OCI-LY3 (cell line): ENCODE measurements around the gene ACOXL.

ENCODE experiments used
- H2AFZ ChIP-seq: fragments of 200-600, 300-600 bp; shearing (Covaris generic); 2 replicates; pipeline ENCODE4 v1.6.0; 2014; ENCODE audit warnings: antibody characterized with exemption, low read depth, low read length
- H3K27ac ChIP-seq: fragments of 200-600, 300-600 bp; sonication (generic); 2 replicates; pipeline ENCODE4 v1.5.1; 2014; ENCODE audit warnings: mild to moderate bottlenecking, low read length, moderate library complexity, mixed read lengths
- H3K27me3 ChIP-seq: fragments of 200-600, 300-600 bp; sonication (generic); 2 replicates; pipeline ENCODE4 v1.6.1; 2014; ENCODE audit warnings: low read depth, low read length, mixed read lengths
- H3K36me3 ChIP-seq: fragments of 200-600, 300-600 bp; sonication (generic); replicated peaks from 2 replicates; pipeline ENCODE3; 2014; ENCODE audit warnings: low read depth, low read length, mixed read lengths
- H3K4me1 ChIP-seq: fragments of 300-600, 200-600 bp; sonication (generic); 2 replicates; pipeline ENCODE4 v1.6.1; 2014; ENCODE audit warnings: low read length, mixed read lengths
- H3K4me2 ChIP-seq: fragments of 200-600, 300-600 bp; sonication (generic); 2 replicates; pipeline ENCODE4 v1.6.1; 2014; ENCODE audit warnings: low read length, mixed read lengths
- H3K4me3 ChIP-seq: fragments of 300-600, 200-600 bp; sonication (generic); 2 replicates; pipeline ENCODE4 v1.5.1; 2014; ENCODE audit warnings: antibody characterized with exemption, mild to moderate bottlenecking, low read length, moderate library complexity
- H3K79me2 ChIP-seq: fragments of 300-600, 200-600 bp; shearing (Covaris generic); 2 replicates; pipeline ENCODE4 v1.6.1; 2014; ENCODE audit warnings: mild to moderate bottlenecking, low read length, mixed read lengths
- H3K9ac ChIP-seq: fragments of 300-600, 200-600 bp; shearing (Covaris generic); 2 replicates; pipeline ENCODE4 v1.6.0; 2014; ENCODE audit warnings: mild to moderate bottlenecking, low read length, moderate library complexity
- H3K9me3 ChIP-seq: fragments of 200-600, 300-600 bp; shearing (Covaris generic); 2 replicates; pipeline ENCODE4 v1.6.1; 2014; ENCODE audit warnings: low read length, mixed read lengths; ENCODE audit not compliant: insufficient read depth
- H4K20me1 ChIP-seq: fragments of 200-600, 300-600 bp; sonication (generic); 2 replicates; pipeline ENCODE4 v1.6.1; 2016; ENCODE audit warnings: low read length, mixed read lengths; ENCODE audit not compliant: insufficient read depth
- CTCF ChIP-seq: fragments of 200-600, 300-600 bp; sonication (generic); IDR thresholded peaks from 2 replicates; pipeline ENCODE4 v1.5.1; 2014; ENCODE audit warnings: antibody characterized with exemption, low read length, low read depth
- EZH2phosphoT487 ChIP-seq: fragments of 200-600 bp; shearing (Covaris generic); IDR thresholded peaks from 2 replicates; pipeline ENCODE4 v1.6.1; 2018; ENCODE audit warnings: antibody characterized with exemption, mixed run types, low read depth

The ACOXL gene

GRCh38 chr2:111100087-111100764 is 367.9 kb downstream of the ACOXL start:
- Histone ChIP-seq H4K20me1 (0 out of 2 replicates have a peak, but pooled peaks cover 3% of the 10 kb centered on the region), H3K9me3 (no peaks in the 10 kb centered on the region), H3K27me3 (peaks cover 81% of the 10 kb centered on the region), H3K4me1 (peaks cover 24% of the 10 kb centered on the region), H2AFZ (no peak overlapping the region), H3K27ac (no peak overlapping the region), H3K79me2 (no peaks in the 10 kb centered on the region), H3K4me3 (no peak overlapping the region; the same call in 1 of the 2 replicates), H3K9ac (no peak overlapping the region), H3K4me2 (peak overlapping the region; percentile 46), H3K36me3 (no peaks in the 10 kb centered on the region)
- TF ChIP-seq CTCF (no peak), EZH2phosphoT487 (no peak)

DNA sequence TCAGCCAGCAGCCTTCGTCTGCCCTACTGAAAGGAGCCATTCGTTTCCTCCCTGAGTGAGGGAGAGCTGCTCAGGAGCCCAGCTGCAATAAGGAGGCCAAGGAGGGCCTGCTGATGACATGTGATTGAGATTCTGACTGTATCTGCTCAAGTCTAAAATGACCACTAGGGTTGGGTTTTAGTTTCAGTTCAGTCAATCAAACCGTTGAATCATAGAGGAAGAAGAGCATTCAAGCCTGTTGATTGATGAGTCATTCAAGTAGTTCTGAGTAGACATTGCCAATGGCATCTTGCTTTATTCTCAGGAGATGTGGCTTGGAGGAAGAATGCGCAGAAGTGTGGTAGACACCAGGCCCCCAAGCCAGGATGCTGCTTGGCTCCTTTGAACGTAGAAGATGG is 368.4 kb downstream of the ACOXL start:
- Histone ChIP-seq H3K9me3 (no peaks in the 10 kb centered on the region), H3K79me2 (no peaks in the 10 kb centered on the region), H3K9ac (no peak overlapping the region), H3K4me1 (peaks cover 24% of the 10 kb centered on the region), H3K4me2 (peak overlapping the region; percentile 46), H3K27me3 (peaks cover 81% of the 10 kb centered on the region), H4K20me1 (0 out of 2 replicates have a peak, but pooled peaks cover 3% of the 10 kb centered on the region), H3K27ac (no peak overlapping the region), H3K4me3 (no peak overlapping the region; the same call in 1 of the 2 replicates), H2AFZ (no peak overlapping the region), H3K36me3 (no peaks in the 10 kb centered on the region)
- TF ChIP-seq CTCF = no peak
- TF ChIP-seq EZH2phosphoT487 = no peak

GRCh38 chr2:111101592-111101991 is 369.2 kb downstream of the ACOXL start:
- H2AFZ ChIP-seq = no peak overlapping the region
- no peaks in the 10 kb centered on the region for H3K9me3 ChIP-seq
- 0 out of 2 replicates have a peak, but pooled peaks cover 3% of the 10 kb centered on the region for H4K20me1 ChIP-seq
- no peak overlapping the region for H3K4me3 ChIP-seq
- no peak overlapping the region for H3K27ac ChIP-seq
- no peak overlapping the region for H3K9ac ChIP-seq
- H3K79me2 ChIP-seq = no peaks in the 10 kb centered on the region
- peaks cover 24% of the 10 kb centered on the region for H3K4me1 ChIP-seq
- H3K36me3 ChIP-seq = no peaks in the 10 kb centered on the region
- no peak overlapping the region for H3K4me2 ChIP-seq
- TF ChIP-seq CTCF = no peak
- no peak for TF ChIP-seq EZH2phosphoT487
- peaks cover 86% of the 10 kb centered on the region for H3K27me3 ChIP-seq

DNA sequence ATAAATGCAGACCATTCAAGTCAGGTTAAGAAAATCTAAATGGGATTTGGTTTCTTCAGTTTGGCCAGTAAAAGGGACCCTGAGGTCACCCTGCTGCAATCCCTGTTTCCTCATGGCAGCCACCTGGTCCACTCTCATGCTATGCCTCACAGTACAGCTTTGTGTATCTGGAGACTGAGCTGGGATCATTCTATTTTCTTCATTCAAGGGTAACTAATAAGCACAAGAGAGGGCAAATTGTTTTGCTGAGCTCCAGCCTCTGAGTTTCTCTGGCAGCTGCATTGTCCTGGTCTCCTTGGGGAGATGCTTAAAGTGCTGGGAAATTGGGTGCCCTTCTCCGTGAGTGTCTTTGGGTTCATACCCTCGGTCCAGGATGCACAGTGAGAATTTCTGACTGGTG is 369.8 kb downstream of the ACOXL start:
- no peak for TF ChIP-seq CTCF
- H3K79me2 ChIP-seq = no peaks in the 10 kb centered on the region
- H3K9me3 ChIP-seq = no peaks in the 10 kb centered on the region
- H3K4me3 ChIP-seq = no peak overlapping the region
- H3K27me3 ChIP-seq = peaks cover 85% of the 10 kb centered on the region
- H3K4me1 ChIP-seq = peaks cover 24% of the 10 kb centered on the region
- no peak overlapping the region for H2AFZ ChIP-seq
- H3K36me3 ChIP-seq = no peaks in the 10 kb centered on the region
- H3K4me2 ChIP-seq = no peak overlapping the region
- no peak overlapping the region for H3K9ac ChIP-seq
- 0 out of 2 replicates have a peak, but pooled peaks cover 3% of the 10 kb centered on the region for H4K20me1 ChIP-seq
- no peak overlapping the region for H3K27ac ChIP-seq
